HCT116 (cell line): Measurements from ENCODE around the gene CKS1B. TPM values are rescaled to one million over a fixed set of nuclear protein-coding genes. Genes with fewer than 3 reads are reported as not detected.

Experiments used
- ATAC-seq: fragments of 200-7000 bp; cut with Tn5 transposase; 2 replicates; pipeline ENCODE4 v1.9.1; 2020; ENCODE audit warnings: mild to moderate bottlenecking, moderate library complexity
- BruUV-seq: library from RNA; stranded (reverse); fragments of 400-500 nt; replicated peaks from 2 replicates; lab custom pipeline; 2021; lab: Mats Ljungman, UMichigan
- CTCF ChIA-PET: fragments of 300-600 bp; sonication (Branson Sonifier 250); formaldehyde crosslinking; loops from one replicate; lab custom pipeline; 2021; ENCODE audit warnings: antibody characterized with exemption; lab: Charles Lee
- POLR2A ChIA-PET: fragments of 300-600, 350-600 bp; sonication (Branson Sonifier 250); formaldehyde crosslinking; loops from one replicate; lab custom pipeline; 2021; ENCODE audit warnings: antibody characterized with exemption; lab: Charles Lee
- RAD21 ChIA-PET, 2 experiments: fragments of 300-600 bp; sonication (Branson Sonifier 250); formaldehyde crosslinking; loops; one replicate each; lab custom pipeline; 2023; ENCODE audit warnings: low total read pairs in 2 of 2; ENCODE audit not compliant: uncharacterized antibody in 2 of 2, unreplicated experiment in 2 of 2, low non-redundant PET in 1 of 2; lab: Charles Lee
- DNase-seq: peaks from one replicate; pipeline ENCODE4 v3.0.0-alpha.2; 2010; ENCODE audit warnings: low read depth, low spot score
- H2AFZ ChIP-seq: fragments of 200-600 bp; shearing (Covaris generic), sonication (generic); 2 replicates; pipeline ENCODE4 v1.6.1; 2017; ENCODE audit warnings: low read depth, mixed run types, mixed read lengths, antibody characterized with exemption, low read length; ENCODE audit not compliant: poor library complexity, severe bottlenecking
- H3K27ac ChIP-seq: 2 replicates; pipeline ENCODE4 v1.5.1; 2012; ENCODE audit warnings: low read depth, low read length
- H3K27me3 ChIP-seq: fragments of 200-600 bp; sonication (generic); 2 replicates; pipeline ENCODE4 v1.6.1; 2016; ENCODE audit warnings: mixed run types, low read length, mixed read lengths; ENCODE audit not compliant: insufficient read depth
- H3K36me3 ChIP-seq, 2 experiments: fragments of 200-500 bp in 1 of 2; fragments of 200-600 bp in 1 of 2; sonication (Bioruptor generic) in 1 of 2; sonication (generic) in 1 of 2; 2 replicates each; pipeline versions ENCODE4 v1.5.1 to v1.6.1; 2014 to 2016; ENCODE audit warnings: low read length in 2 of 2, inconsistent platforms in 1 of 2, mixed read lengths in 1 of 2, mixed run types in 1 of 2; ENCODE audit not compliant: insufficient read depth in 2 of 2, control insufficient read depth in 1 of 2
- H3K4me1 ChIP-seq, 2 experiments: fragments of 200-600 bp in 1 of 2; sonication (generic) in 1 of 2; 2 replicates each; pipeline versions ENCODE4 v1.5.1 to v1.6.1; 2012 to 2017; ENCODE audit warnings: low read length in 2 of 2, inconsistent platforms in 1 of 2, mild to moderate bottlenecking in 1 of 2, mixed read lengths in 1 of 2, mixed run types in 1 of 2, moderate library complexity in 1 of 2; ENCODE audit not compliant: insufficient read depth in 2 of 2, control insufficient read depth in 1 of 2
- H3K4me2 ChIP-seq: fragments of 200-600 bp; sonication (generic); 2 replicates; pipeline ENCODE4 v1.6.1; 2017; ENCODE audit warnings: mixed run types, low read length, mixed read lengths
- H3K4me3 ChIP-seq, 2 experiments: fragments of 200-600 bp in 1 of 2; sonication (generic) in 1 of 2; replicated peaks in 1 of 2; 2 replicates each; pipeline ENCODE4 v1.5.1; 2011 to 2016; ENCODE audit warnings: low read length in 2 of 2, control low read depth in 1 of 2, low read depth in 1 of 2, mild to moderate bottlenecking in 1 of 2, mixed read lengths in 1 of 2, mixed run types in 1 of 2
- H3K79me2 ChIP-seq: fragments of 200-600 bp; sonication (generic); 2 replicates; pipeline ENCODE4 v1.6.1; 2017; ENCODE audit warnings: mild to moderate bottlenecking, mixed run types, low read length, moderate library complexity, mixed read lengths; ENCODE audit not compliant: insufficient read depth
- H3K9ac ChIP-seq: fragments of 200-600 bp; sonication (generic); 2 replicates; pipeline ENCODE4 v1.6.1; 2016; ENCODE audit warnings: low read length, mixed read lengths
- H3K9me2 ChIP-seq: fragments of 200-600 bp; sonication (generic), shearing (Covaris generic); 2 replicates; pipeline ENCODE4 v1.6.1; 2017; ENCODE audit warnings: mixed run types, mild to moderate bottlenecking, moderate library complexity; ENCODE audit not compliant: insufficient read depth
- H3K9me3 ChIP-seq, 2 experiments: fragments of 200-500 bp in 1 of 2; fragments of 200-600 bp in 1 of 2; sonication (Bioruptor generic) in 1 of 2; sonication (generic) in 1 of 2; 2 replicates each; pipeline ENCODE4 v1.6.1; 2014 to 2017; ENCODE audit warnings: low read length in 2 of 2, mixed read lengths in 2 of 2, inconsistent platforms in 1 of 2, low read depth in 1 of 2, mild to moderate bottlenecking in 1 of 2, mixed run types in 1 of 2, moderate library complexity in 1 of 2; ENCODE audit not compliant: control insufficient read depth in 1 of 2, insufficient read depth in 1 of 2
- H4K20me1 ChIP-seq: fragments of 200-600 bp; sonication (generic), shearing (Covaris generic); 2 replicates; pipeline ENCODE4 v1.6.1; 2017; ENCODE audit warnings: mixed run types, mild to moderate bottlenecking, moderate library complexity; ENCODE audit not compliant: insufficient read depth
- EZH2phosphoT487 ChIP-seq: fragments of 200-600 bp; IDR thresholded peaks from 2 replicates; pipeline ENCODE4 v1.6.1; 2018; ENCODE audit warnings: antibody characterized with exemption, borderline replicate concordance
- POLR2A ChIP-seq: IDR thresholded peaks from 2 replicates; pipeline ENCODE4 v1.7.0; 2011; ENCODE audit warnings: borderline replicate concordance; ENCODE audit not compliant: insufficient read depth, insufficient read length; ENCODE audit errors: extremely low read depth
- POLR2AphosphoS5 ChIP-seq: IDR thresholded peaks from 2 replicates; pipeline ENCODE4 v1.6.1; 2011; ENCODE audit warnings: mild to moderate bottlenecking, low read depth, low read length, moderate library complexity
- SIN3A ChIP-seq: IDR thresholded peaks from 2 replicates; pipeline ENCODE4 v1.6.1; 2012; ENCODE audit warnings: low read depth
- TCF7L2 ChIP-seq: IDR thresholded peaks from 2 replicates; pipeline ENCODE4 v1.7.0; 2011; ENCODE audit warnings: borderline replicate concordance, inconsistent platforms; ENCODE audit not compliant: insufficient read depth, insufficient read length; ENCODE audit errors: extremely low read depth
- ZNF274 ChIP-seq: fragments of 200-500 bp; sonication (Bioruptor generic); IDR thresholded peaks from 2 replicates; pipeline ENCODE4 v1.6.1; 2014; ENCODE audit warnings: mild to moderate bottlenecking, low read depth, low read length, inconsistent platforms
- intact Hi-C: fragments of 100-400 bp; cut with micrococcal nuclease; formaldehyde crosslinking; loops from 2 replicates; pipeline ENCODE4 v1.10.0; 2022
- total RNA-seq: library from RNA; stranded (reverse); gene quantifications from one replicate; pipeline ENCODE4 v1.2.1, GENCODE V29; 2021; ENCODE audit not compliant: unreplicated experiment

CKS1B gene
- total RNA-seq, 1 experiment from 2014 or later: 229 TPM

DNA sequence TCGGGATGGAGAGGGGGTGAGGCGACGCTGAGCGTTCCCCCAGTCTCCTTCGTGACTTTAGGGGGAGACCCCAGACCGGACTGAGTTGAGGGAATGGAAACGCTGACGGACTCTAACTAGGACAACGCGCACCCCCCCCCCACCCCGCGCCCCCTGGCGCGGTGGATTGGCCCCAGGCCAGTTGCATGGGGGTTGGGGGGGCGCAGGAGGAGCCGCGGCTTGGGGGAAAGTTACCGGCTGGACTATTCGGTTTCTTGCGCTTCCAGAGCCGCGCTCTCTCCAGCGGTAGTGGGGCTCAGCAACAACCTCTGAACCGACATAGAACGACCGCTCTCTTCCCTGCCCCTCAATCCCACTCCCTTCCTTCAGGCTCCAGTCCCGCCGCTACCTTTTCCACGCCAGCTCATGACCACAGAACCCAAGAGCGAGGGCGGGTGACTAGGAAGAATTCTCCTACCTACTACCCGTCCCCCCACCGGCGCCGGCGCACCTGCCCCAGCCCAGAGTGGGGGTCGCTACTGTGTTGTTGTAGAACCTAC lies 28.8 kb downstream of the CKS1B start:
- BruUV-seq: no TSS peak
- peaks cover 57% of the 10 kb centered on the region for H3K79me2 ChIP-seq

DNA sequence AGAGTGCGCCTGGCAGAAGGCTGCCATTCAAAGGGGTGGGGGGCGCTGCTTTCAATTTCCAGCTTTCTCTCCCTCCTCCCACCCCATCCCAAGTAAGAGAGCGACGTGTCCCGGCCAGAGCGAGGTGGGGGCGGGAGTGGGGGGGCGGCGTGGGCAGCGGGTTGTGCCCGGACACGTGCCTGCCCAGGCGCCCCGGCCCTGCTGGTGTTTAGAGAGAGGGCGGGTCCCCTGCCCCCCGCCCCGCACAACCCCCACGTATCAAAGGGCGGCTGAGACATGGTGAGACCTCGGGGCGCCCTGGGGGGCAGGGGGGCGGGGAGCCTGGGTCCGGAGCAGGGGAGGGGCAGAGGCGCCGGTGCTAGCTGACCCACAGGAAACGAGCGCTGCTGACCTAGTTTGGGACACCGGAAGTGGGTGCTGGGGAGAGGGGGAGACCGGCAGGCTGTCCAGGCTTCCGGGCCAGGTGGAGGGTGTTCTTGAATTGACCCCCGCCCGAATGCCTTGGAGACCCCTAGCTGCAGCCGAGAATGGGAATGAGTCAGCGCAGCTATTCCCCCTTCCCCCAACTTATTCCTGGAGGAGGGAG lies 29.4 kb downstream of the CKS1B start:
- POLR2A ChIA-PET: interaction anchor here (1.0 to 1.5 kb wide), 2 partner anchors 13 to 32 kb away, joined by 3 to 6 read pairs; no protein-coding TSS in a partner anchor
- intact Hi-C loops: loop anchor here (2.0 to 5.0 kb wide), 2 partner anchors 13 to 48 kb away; partner anchors contain the start of gene ADAM15

More for the DNA sequence above, 28.8 kb downstream of the CKS1B start:
- H3K27me3 ChIP-seq: no peaks in the 10 kb centered on the region
- no peak overlapping the region for H2AFZ ChIP-seq
- peak overlapping the region; percentile 97 for H3K27ac ChIP-seq
- RAD21 ChIA-PET: interaction anchor here in 1 of 2 experiments (0.7 kb wide), 1 partner anchor 82 kb away, joined by 3 read pairs; no protein-coding TSS in a partner anchor
- no peaks in the 10 kb centered on the region; a peak in 1 of 4 replicates for H3K36me3 ChIP-seq
- no peaks in the 10 kb centered on the region for H3K9me3 ChIP-seq
- no peaks in the 10 kb centered on the region for H4K20me1 ChIP-seq
- H3K9ac ChIP-seq: peak overlapping the region; percentile 93
- DNase-seq (no peak), ATAC-seq (no peak)
- no peaks in the 10 kb centered on the region for H3K9me2 ChIP-seq
- CTCF ChIA-PET: interaction anchor here (2.3 kb wide), 1 partner anchor 48 kb away, joined by 7 read pairs; the partner anchor contains the start of gene ADAM15
- no peak for TF ChIP-seq ZNF274
- no peak for TF ChIP-seq SIN3A
- no peak for TF ChIP-seq TCF7L2
- POLR2A ChIA-PET: interaction anchor here (1.3 to 1.5 kb wide), 2 partner anchors 14 to 31 kb away, joined by 3 to 6 read pairs; no protein-coding TSS in a partner anchor
- peak overlapping the region; percentile 97 to 98 for H3K4me3 ChIP-seq
- intact Hi-C loops: loop anchor here (2.0 to 5.0 kb wide), 2 partner anchors 14 to 49 kb away; partner anchors contain the start of gene ADAM15
- peaks cover 15 to 73% of the 10 kb centered on the region in 2 experiments for H3K4me1 ChIP-seq
- H3K4me2 ChIP-seq: peak overlapping the region; percentile 80

More for the DNA sequence above, 29.4 kb downstream of the CKS1B start:
- BruUV-seq: no TSS peak
- H3K27me3 ChIP-seq: no peaks in the 10 kb centered on the region
- H3K4me3 ChIP-seq: peak overlapping the region; percentile 97 to 98
- H3K4me2 ChIP-seq: peak overlapping the region; percentile 80
- no peak overlapping the region for H2AFZ ChIP-seq
- H3K36me3 ChIP-seq: peaks cover 0 to 2% of the 10 kb centered on the region in 2 experiments; a peak in 2 of 4 replicates
- CTCF ChIA-PET: interaction anchor here (1.2 to 2.3 kb wide), 2 partner anchors 12 to 47 kb away, joined by 3 to 7 read pairs; partner anchors contain the start of gene ADAM15
- RAD21 ChIA-PET: interaction anchor here in 1 of 2 experiments (0.7 kb wide), 1 partner anchor 81 kb away, joined by 3 read pairs; no protein-coding TSS in a partner anchor
- TF ChIP-seq POLR2A (peak; percentile 38), EZH2phosphoT487 (no peak), POLR2AphosphoS5 (peak; percentile 50; the same call in 1 of the 2 replicates)
- DNase-seq (no peak), ATAC-seq (peak; percentile 13; the same call in 1 of the 2 replicates)
- H3K9me2 ChIP-seq: no peaks in the 10 kb centered on the region
- H3K9ac ChIP-seq: peak overlapping the region; percentile 93
- no peaks in the 10 kb centered on the region for H3K9me3 ChIP-seq
- no peaks in the 10 kb centered on the region for H4K20me1 ChIP-seq
- peaks cover 63% of the 10 kb centered on the region for H3K79me2 ChIP-seq
- H3K27ac ChIP-seq: peak overlapping the region; percentile 97
- H3K4me1 ChIP-seq: peaks cover 13 to 73% of the 10 kb centered on the region in 2 experiments
